Nephron (organoid): ENCODE measurements around the gene FOXK1.
"Not testable (repeated sequence)": the region's sequence is repeated elsewhere in the genome, so short reads cannot be mapped to it uniquely, and the experiment has no call there.

Experiments used
- H3K27ac Mint-ChIP-seq, 3 experiments: 2 replicates each; pipeline ENCODE4 v1.8.0; 2020; ENCODE audit warnings: mixed read lengths in 3 of 3, mild to moderate bottlenecking in 2 of 3, moderate library complexity in 1 of 3
- H3K27me3 Mint-ChIP-seq: 2 replicates; pipeline ENCODE4 v1.8.0; 2021; ENCODE audit warnings: low read depth, mild to moderate bottlenecking, moderate library complexity, mixed read lengths
- H3K36me3 Mint-ChIP-seq: 2 replicates; pipeline ENCODE4 v1.8.0; 2020; ENCODE audit warnings: low read depth, mixed read lengths
- H3K4me1 Mint-ChIP-seq: 2 replicates; pipeline ENCODE4 v1.8.0; 2020; ENCODE audit warnings: mixed read lengths
- H3K4me3 Mint-ChIP-seq, 3 experiments: 2 replicates each; pipeline ENCODE4 v1.8.0; 2020; ENCODE audit warnings: mild to moderate bottlenecking in 3 of 3, mixed read lengths in 3 of 3, moderate library complexity in 2 of 3
- H3K9me3 Mint-ChIP-seq: 2 replicates; pipeline ENCODE4 v1.8.0; 2020; ENCODE audit warnings: mixed read lengths
- TF ChIP-seq, protein P1 (sequence below), 3 experiments: fragments of 200-600 bp; sonication (generic); IDR thresholded peaks; one replicate each; pipeline ENCODE4 v1.5.0; 2021; ENCODE audit warnings: antibody characterized with exemption in 3 of 3; ENCODE audit not compliant: unreplicated experiment in 3 of 3

FOXK1 gene

DNA sequence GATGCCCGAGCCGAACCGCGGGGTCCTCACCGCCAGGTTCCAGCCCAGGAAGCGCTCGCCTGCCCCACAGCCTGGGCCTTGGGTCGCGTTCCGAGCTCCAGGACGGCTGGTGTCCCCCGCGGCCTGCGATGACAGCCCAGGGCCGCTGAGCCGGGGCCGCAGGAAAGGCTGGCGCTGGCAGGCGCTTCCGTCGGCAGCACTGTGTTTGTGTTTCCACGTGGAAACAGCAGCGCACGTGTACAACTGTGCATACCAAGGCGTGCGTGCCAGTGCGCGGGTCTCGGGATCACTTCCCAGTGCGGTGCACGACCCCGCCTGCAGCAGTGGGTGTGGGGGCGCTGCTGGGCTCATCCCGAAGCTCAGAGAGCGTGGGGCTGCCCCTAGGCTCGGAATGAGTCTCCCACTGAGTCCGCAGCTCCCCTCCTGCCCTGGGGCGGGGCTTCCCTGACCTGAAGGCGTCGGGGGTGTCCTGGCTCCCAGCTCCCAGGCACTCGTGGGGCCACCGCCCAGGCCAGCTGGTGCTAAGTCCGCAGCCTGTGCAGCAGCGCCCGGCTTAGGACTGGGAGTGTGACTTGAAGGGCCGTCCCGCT is 110.5 kb downstream of the FOXK1 start:
- no peaks in the 10 kb centered on the region for H3K27me3 Mint-ChIP-seq
- H3K27ac Mint-ChIP-seq = no peak overlapping the region
- H3K9me3 Mint-ChIP-seq = no peaks in the 10 kb centered on the region
- TF ChIP-seq, protein P1, sequence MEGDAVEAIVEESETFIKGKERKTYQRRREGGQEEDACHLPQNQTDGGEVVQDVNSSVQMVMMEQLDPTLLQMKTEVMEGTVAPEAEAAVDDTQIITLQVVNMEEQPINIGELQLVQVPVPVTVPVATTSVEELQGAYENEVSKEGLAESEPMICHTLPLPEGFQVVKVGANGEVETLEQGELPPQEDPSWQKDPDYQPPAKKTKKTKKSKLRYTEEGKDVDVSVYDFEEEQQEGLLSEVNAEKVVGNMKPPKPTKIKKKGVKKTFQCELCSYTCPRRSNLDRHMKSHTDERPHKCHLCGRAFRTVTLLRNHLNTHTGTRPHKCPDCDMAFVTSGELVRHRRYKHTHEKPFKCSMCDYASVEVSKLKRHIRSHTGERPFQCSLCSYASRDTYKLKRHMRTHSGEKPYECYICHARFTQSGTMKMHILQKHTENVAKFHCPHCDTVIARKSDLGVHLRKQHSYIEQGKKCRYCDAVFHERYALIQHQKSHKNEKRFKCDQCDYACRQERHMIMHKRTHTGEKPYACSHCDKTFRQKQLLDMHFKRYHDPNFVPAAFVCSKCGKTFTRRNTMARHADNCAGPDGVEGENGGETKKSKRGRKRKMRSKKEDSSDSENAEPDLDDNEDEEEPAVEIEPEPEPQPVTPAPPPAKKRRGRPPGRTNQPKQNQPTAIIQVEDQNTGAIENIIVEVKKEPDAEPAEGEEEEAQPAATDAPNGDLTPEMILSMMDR (IDR thresholded peaks at IDR 0.05; ENCODE audit: unreplicated experiment in 3 of 3) = no peak
- no peaks in the 10 kb centered on the region for H3K4me1 Mint-ChIP-seq
- H3K4me3 Mint-ChIP-seq = peak overlapping the region in 1 of 3 experiments; percentile 11
- H3K36me3 Mint-ChIP-seq = peaks cover 13% of the 10 kb centered on the region

DNA sequence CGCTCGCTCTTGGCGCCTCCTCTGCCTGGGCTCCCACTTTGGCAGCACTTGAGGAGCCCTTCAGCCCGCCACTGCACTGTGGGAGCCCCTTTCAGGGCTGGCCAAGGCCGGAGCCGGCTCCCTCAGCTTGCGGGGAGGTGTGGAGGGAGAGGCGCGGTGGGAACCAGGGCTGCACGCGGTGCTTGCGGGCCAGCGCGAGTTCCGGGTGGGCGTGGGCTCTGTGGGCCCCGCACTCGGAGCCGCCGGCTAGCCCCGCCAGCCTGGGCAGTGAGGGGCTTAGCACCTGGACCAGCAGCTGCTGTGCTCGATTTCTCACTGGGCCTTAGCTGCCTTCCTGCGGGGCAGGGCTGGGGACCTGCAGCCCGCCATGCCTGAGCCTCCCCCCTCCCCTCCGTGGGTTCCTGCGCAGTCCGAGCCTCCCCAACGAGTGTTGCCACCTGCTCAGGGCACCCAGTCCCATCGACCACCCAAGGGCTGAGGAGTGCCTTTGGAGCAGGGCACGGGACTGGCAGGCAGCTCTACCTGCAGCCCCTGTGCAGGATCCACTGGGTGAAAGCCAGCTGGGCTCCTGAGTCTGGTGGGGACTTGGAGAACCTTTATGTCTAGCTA is 111.4 kb downstream of the FOXK1 start:
- not testable (repeated sequence) for H3K4me1 Mint-ChIP-seq, H3K27ac Mint-ChIP-seq, H3K27me3 Mint-ChIP-seq, H3K9me3 Mint-ChIP-seq, H3K4me3 Mint-ChIP-seq
- H3K36me3 Mint-ChIP-seq = peaks cover 13% of the 10 kb centered on the region

DNA sequence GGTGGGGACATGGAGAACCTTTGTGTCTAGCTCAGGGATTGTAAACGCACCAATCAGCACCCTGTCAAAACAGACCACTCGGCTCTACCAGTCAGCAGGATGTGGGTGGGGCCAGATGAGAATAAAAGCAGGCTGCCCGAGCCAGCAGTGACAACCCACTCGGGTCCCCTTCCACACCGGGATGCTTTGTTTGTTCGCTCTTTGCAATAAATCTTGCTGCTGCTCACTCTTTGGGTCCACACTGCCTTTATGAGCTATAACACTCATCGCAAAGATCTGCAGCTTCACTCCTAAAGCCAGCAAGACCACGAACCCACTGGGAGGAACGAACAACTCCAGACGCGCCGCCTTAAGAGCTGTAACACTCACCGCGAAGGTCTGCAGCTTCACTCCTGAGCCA is 112.1 kb downstream of the FOXK1 start:
- peak overlapping the region in 1 of 3 experiments; percentile 28 for H3K27ac Mint-ChIP-seq
- H3K4me1 Mint-ChIP-seq, H3K4me3 Mint-ChIP-seq, H3K27me3 Mint-ChIP-seq, H3K9me3 Mint-ChIP-seq: not testable (repeated sequence)
- peaks cover 13% of the 10 kb centered on the region for H3K36me3 Mint-ChIP-seq

DNA sequence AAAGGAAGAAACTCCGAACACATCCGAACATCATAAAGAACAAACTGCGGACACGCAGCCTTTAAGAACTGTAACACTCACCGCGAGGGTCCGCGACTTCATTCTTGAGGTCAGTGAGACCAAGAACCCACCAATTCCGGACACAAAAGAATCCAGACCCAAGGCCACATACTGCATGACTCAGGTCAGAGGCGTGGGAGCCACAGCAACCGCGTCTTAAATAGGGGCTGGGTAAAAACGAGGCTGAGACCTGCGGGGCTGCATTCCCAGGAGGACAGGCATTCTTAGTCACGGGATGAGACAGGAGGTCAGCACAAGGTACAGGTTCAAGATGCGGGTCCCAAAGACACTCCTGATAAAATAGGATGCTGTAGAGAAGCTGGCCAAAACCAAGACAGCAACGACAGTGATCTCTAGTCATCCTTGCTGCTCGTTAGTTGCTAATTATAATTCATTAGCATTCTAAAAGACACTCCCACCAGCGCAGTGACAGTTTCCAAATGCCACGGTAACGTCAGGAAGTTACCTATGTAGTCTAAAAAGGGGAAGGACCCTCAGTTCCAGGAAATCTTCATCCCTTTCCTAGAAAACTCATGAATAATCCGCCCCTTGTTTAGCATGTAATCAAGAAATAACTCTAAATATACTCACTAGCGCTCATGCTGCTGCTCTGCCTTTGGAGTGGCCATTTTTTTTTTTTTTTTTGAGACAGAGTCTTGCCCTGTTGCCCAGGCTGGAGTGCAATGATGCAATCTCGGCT is 112.7 kb downstream of the FOXK1 start:
- Mint-ChIP-seq H3K36me3 (peaks cover 13% of the 10 kb centered on the region), H3K27me3 (no peaks in the 10 kb centered on the region), H3K27ac (peak overlapping the region in 1 of 3 experiments; percentile 28), H3K9me3 (no peaks in the 10 kb centered on the region), H3K4me1 (no peaks in the 10 kb centered on the region), H3K4me3 (peak overlapping the region in 1 of 3 experiments; percentile 48)
- TF ChIP-seq, protein P1 (IDR thresholded peaks at IDR 0.05; ENCODE audit: unreplicated experiment in 3 of 3) = no peak

DNA sequence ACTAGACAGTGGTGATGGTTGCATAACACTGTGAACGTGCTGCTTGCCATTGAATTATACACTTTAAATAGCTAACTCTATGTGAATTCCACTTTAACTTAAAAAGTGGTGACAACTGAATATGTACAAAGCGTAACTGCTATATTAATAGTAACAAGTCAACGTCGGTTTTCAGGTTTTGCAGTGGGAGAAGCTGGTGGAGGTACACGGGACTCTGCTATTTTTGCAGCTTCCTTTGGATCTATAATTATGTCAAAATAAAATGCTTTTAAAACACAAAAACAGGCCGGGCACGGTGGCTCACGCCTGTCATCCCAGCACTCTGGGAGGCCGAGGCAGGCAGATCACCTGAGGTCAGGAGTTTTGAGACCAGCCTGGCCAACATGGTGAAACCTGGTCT is 114.4 kb downstream of the FOXK1 start:
- H3K4me3 Mint-ChIP-seq = no peak overlapping the region
- H3K4me1 Mint-ChIP-seq = no peaks in the 10 kb centered on the region
- TF ChIP-seq, protein P1 (IDR thresholded peaks at IDR 0.05; ENCODE audit: unreplicated experiment in 3 of 3) = no peak
- H3K9me3 Mint-ChIP-seq = no peaks in the 10 kb centered on the region
- H3K27me3 Mint-ChIP-seq = peaks cover 6% of the 10 kb centered on the region
- peaks cover 12% of the 10 kb centered on the region for H3K36me3 Mint-ChIP-seq
- H3K27ac Mint-ChIP-seq = no peak overlapping the region

DNA sequence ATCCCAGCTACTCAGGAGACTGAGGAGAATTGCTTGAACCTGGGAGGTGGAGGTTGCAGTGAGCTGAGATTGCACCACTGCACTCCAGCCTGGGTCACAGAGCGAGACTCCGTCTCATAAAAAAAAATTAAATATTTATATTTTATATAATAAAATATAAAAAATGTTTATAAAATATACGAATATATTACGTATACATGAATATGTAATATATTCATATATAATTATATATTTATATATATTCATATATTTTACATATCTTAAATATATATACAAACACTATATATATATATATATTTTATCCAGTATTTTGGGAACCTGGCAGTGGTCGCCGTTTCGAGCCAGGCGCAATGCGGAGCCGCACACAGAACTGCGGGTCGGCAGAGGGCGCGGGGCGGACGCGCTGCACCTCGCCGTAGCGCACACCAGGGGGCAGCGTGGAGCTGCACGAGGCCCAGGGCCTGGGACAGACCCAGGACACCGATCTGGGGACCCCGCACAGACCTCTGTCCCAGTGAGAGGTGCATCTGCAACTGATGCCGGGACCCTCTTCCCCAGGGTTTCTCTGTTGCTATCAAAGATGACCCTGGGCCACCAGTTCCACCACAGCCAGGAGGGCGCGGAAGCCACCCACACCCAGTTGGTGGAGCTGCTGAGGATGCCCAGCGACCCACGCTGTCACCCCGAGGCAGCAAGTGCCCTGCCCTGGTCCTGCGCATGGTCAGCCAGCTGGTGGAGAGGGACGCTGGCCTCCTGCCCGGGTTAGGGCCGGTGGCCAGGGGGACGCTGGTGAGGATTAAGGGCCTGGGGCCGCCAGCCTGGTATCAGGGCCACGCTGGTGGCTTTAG is 116.0 kb downstream of the FOXK1 start:
- TF ChIP-seq, protein P1 (IDR thresholded peaks at IDR 0.05; ENCODE audit: unreplicated experiment in 3 of 3) = peak; percentile 95 to 97 (median 96)
- Mint-ChIP-seq H3K36me3 (peaks cover 9% of the 10 kb centered on the region), H3K4me1 (no peaks in the 10 kb centered on the region), H3K27me3 (peaks cover 6% of the 10 kb centered on the region), H3K9me3 (no peaks in the 10 kb centered on the region), H3K4me3 (no peak overlapping the region), H3K27ac (no peak overlapping the region)
